Kidney epithelial cell (primary cell): ENCODE results near the gene LIPG. TPM values are rescaled to one million over a fixed set of nuclear protein-coding genes. Genes with fewer than 3 reads are reported as not detected.

Experiments
- total RNA-seq: library from RNA; depleted of rRNA; stranded (reverse); fragments of >200 nt; gene quantifications from 2 replicates; pipeline ENCODE4 v1.2.3, GENCODE V29; 2015

LIPG gene
- total RNA-seq, 1 donor from 2014 or later = 196 TPM

Other genes starting within 250 kb of the LIPG start
- gene DYM, start 101.4 kb upstream of the LIPG start, total RNA-seq = 65.1 and 73.2 TPM in 2 replicates
- 44.5 and 50.4 TPM in 2 replicates for gene C18orf32, start 74.8 kb upstream of the LIPG start, total RNA-seq
- gene RPL17, start 69.6 kb upstream of the LIPG start, total RNA-seq = 1,734 and 1,997 TPM in 2 replicates